ENCODE measurements around the gene RERE.

DNA sequence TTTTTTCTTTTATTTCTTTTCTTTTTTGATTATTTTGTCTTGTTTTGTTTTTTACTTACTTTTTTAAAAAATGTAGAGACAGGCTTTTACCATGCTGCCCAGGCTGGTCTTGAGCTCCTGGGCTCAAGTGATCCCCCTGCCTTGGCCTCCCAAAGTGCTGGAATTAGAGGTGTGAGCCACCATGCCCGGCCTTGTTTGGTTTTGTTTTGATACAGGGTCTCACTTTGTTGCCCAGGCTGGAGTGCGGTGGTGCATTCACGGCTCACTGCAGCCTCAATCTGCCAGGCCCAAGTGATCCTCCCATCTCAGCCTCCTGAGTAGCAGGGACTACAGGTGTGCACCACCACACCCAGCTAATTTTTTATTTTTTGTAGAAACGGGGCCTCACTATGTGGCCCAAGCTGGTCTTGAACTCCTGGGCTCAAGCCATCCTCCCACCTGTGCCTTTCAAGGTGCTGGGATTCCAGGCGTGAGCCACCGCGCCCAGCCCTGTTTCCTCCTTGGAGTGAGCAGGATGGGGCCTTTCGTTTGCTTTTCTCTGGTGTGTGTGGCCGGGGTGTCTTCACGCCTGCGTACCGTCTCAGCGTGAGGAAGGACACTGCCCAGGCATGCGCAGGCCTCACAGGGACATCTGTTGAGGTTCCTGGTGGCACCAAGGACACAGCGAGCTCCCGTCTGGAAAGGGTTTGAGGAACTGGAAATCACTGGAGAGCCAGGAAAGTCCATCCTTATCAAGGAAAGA lies 484.0 kb downstream of the RERE start:
- no peak for TF ChIP-seq CTCF (conservative IDR thresholded peaks at IDR 0.05 in 1 of 2, IDR thresholded peaks at IDR 0.05 in 1 of 2; ENCODE audit: extremely low read depth in 1 of 2, insufficient read depth in 1 of 2, low read depth in 1 of 2, low read length in 2 of 2)
- no peak for TF ChIP-seq EZH2 (IDR thresholded peaks at IDR 0.05; ENCODE audit: borderline replicate concordance, low read length)
